ENCODE results near the gene SLC25A33.
"Not testable (repeated sequence)": the region's sequence is repeated elsewhere in the genome, so short reads cannot be mapped to it uniquely, and the experiment has no call there.

SLC25A33 gene

GRCh38 chr1:9510130-9510529, 29.1 kb upstream of the SLC25A33 start:
- H3K9ac ChIP-seq (ENCODE audit: low read depth, low read length): no peak overlapping the region
- H3K27ac ChIP-seq (ENCODE audit: low read depth, low read length): no peak overlapping the region
- no peaks in the 10 kb centered on the region for H3K9me3 ChIP-seq (ENCODE audit: insufficient read depth, low read depth, low read length)
- H3K27me3 ChIP-seq (ENCODE audit: insufficient read depth, low read length): no peaks in the 10 kb centered on the region
- no peak overlapping the region for H3K4me3 ChIP-seq (ENCODE audit: low read length)
- WGBS: 84% methylated on average over 6 of the region's 6 CpGs
- no peaks in the 10 kb centered on the region for H3K4me1 ChIP-seq (ENCODE audit: insufficient read depth, low read length)
- no peaks in the 10 kb centered on the region for H3K36me3 ChIP-seq (ENCODE audit: insufficient read depth, low read length)

- H3K27me3 ChIP-seq (ENCODE audit: insufficient read depth, low read length); H3K9ac ChIP-seq (ENCODE audit: low read depth, low read length): not testable (repeated sequence)
Observed at GRCh38 chr1:9515550-9515949, 23.7 kb upstream of the SLC25A33 start.

DNA sequence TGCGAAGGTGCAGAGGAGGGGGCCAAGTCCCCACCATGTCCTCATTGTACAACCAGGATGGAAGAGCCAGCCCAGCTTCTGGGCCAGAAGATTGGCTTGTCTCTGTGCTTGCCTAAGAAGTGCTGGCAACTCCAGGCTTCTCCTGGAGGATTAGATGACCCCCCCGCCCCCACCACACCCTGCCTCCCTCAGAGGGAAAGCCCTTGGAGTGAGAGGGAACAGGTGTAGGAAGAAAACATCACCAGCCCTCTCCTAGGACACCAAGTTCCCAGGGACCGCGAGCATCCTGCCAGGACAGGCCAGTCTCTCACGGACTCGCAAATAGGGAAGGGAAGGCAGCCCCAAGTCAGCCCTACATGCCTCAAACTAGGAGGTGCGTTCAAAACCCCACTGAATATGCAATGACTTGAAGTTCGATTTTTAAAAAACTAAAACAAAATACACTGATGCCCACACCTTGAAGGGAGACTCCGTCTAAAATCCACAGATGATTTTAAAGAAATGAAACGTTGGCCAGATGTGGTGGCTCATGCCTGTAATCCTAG, 20.7 kb upstream of the SLC25A33 start:
- 95% methylated on average over 9 of the region's 10 CpGs for WGBS
- Histone ChIP-seq H3K9ac (ENCODE audit: low read depth, low read length) (no peak overlapping the region), H3K27me3 (ENCODE audit: insufficient read depth, low read length) (no peaks in the 10 kb centered on the region), H3K4me1 (ENCODE audit: insufficient read depth, low read length) (no peaks in the 10 kb centered on the region), H3K27ac (ENCODE audit: low read depth, low read length) (no peak overlapping the region), H3K36me3 (ENCODE audit: insufficient read depth, low read length) (no peaks in the 10 kb centered on the region), H3K4me3 (ENCODE audit: low read length) (no peak overlapping the region), H3K9me3 (ENCODE audit: insufficient read depth, low read depth, low read length) (no peaks in the 10 kb centered on the region)

More at GRCh38 chr1:9515550-9515949, 23.7 kb upstream of the SLC25A33 start:
- not testable (repeated sequence) for H3K27ac ChIP-seq (ENCODE audit: low read depth, low read length); H3K4me1 ChIP-seq (ENCODE audit: insufficient read depth, low read length); H3K9me3 ChIP-seq (ENCODE audit: insufficient read depth, low read depth, low read length); H3K36me3 ChIP-seq (ENCODE audit: insufficient read depth, low read length); H3K4me3 ChIP-seq (ENCODE audit: low read length)
- 94% methylated on average over 9 of the region's 9 CpGs for WGBS

DNA sequence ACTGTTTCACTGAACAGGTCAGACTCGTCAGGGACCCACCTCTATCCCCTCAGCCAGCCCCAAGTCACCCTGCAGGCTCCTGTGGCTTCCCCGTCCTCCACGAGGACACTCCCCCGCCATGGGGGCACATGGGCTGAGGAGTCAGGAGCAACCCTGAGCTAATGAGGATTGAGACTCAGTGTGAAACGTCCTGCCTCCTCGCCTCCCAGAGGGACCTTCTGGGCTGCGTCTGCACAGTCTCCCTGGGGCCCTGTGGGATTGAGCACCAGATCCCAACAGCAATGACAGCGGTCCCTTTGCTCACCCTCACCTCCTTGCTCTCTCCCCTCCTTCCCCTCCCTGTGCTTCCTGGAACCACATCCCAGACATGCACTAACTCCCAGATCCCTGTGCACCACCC, 18.9 kb upstream of the SLC25A33 start:
- H3K36me3 ChIP-seq (ENCODE audit: insufficient read depth, low read length): no peaks in the 10 kb centered on the region
- H3K4me1 ChIP-seq (ENCODE audit: insufficient read depth, low read length): no peaks in the 10 kb centered on the region
- H3K9me3 ChIP-seq (ENCODE audit: insufficient read depth, low read depth, low read length): no peaks in the 10 kb centered on the region
- WGBS: 79% methylated on average over 8 of the region's 8 CpGs
- no peaks in the 10 kb centered on the region for H3K27me3 ChIP-seq (ENCODE audit: insufficient read depth, low read length)
- H3K9ac ChIP-seq (ENCODE audit: low read depth, low read length): no peak overlapping the region
- no peak overlapping the region for H3K27ac ChIP-seq (ENCODE audit: low read depth, low read length)
- H3K4me3 ChIP-seq (ENCODE audit: low read length): no peak overlapping the region

DNA sequence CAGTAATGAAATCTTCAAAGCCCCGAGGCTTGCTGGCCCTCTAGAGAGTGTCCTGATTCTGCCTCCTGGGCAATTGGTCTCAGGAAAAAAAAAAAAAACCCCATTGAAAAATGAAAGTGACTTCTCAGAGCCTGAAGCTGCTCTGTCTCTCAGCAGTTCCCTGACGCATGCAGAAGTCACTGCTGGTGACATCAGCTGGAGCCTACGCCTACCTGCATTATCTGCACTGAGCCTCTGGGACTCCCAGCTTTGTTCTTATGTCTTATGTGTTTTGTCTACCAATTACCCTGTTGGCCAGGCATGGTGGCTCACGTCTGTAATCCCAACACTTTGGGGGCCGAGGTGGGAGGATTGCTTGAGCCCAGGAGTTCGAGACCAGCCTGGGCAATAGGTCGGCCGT, 10.1 kb upstream of the SLC25A33 start:
- Histone ChIP-seq H3K4me3 (ENCODE audit: low read length) (no peak overlapping the region), H3K36me3 (ENCODE audit: insufficient read depth, low read length) (no peaks in the 10 kb centered on the region), H3K27ac (ENCODE audit: low read depth, low read length) (no peak overlapping the region), H3K4me1 (ENCODE audit: insufficient read depth, low read length) (no peaks in the 10 kb centered on the region), H3K9ac (ENCODE audit: low read depth, low read length) (no peak overlapping the region), H3K9me3 (ENCODE audit: insufficient read depth, low read depth, low read length) (no peaks in the 10 kb centered on the region), H3K27me3 (ENCODE audit: insufficient read depth, low read length) (no peaks in the 10 kb centered on the region)
- 82% methylated on average over 8 of the region's 8 CpGs for WGBS

DNA sequence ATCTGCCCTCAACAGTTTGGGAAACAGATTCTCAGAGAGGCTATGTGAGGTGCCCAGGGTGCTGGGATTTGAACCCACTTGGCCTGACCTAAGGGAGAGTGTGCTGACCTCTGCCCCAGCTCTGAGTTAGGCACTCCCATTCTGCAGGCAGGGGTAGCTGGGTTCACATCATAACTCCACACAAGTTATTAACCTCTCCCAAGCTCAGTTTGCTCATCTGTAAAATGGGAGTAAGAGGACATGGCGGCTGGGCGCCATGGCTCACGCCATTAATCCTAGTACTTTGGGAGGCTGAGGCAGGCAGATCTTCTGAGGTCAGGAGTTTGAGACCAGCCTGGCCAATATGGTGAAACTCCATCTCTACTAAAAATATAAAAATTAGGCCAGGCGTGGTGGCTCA, 8.9 kb upstream of the SLC25A33 start:
- H3K9me3 ChIP-seq (ENCODE audit: insufficient read depth, low read depth, low read length): no peaks in the 10 kb centered on the region
- no peaks in the 10 kb centered on the region for H3K27me3 ChIP-seq (ENCODE audit: insufficient read depth, low read length)
- H3K9ac ChIP-seq (ENCODE audit: low read depth, low read length): no peak overlapping the region
- no peak overlapping the region for H3K4me3 ChIP-seq (ENCODE audit: low read length)
- H3K4me1 ChIP-seq (ENCODE audit: insufficient read depth, low read length): no peaks in the 10 kb centered on the region
- no peaks in the 10 kb centered on the region for H3K36me3 ChIP-seq (ENCODE audit: insufficient read depth, low read length)
- 96% methylated on average over 4 of the region's 4 CpGs for WGBS
- H3K27ac ChIP-seq (ENCODE audit: low read depth, low read length): no peak overlapping the region

GRCh38 chr1:9534953-9535352, 4.3 kb upstream of the SLC25A33 start:
- Histone ChIP-seq H3K4me3 (ENCODE audit: low read length) (no peak overlapping the region), H3K9ac (ENCODE audit: low read depth, low read length) (no peak overlapping the region), H3K4me1 (ENCODE audit: insufficient read depth, low read length) (peaks cover 7% of the 10 kb centered on the region; the same call in 1 of the 2 replicates), H3K9me3 (ENCODE audit: insufficient read depth, low read depth, low read length) (no peaks in the 10 kb centered on the region), H3K36me3 (ENCODE audit: insufficient read depth, low read length) (no peaks in the 10 kb centered on the region), H3K27ac (ENCODE audit: low read depth, low read length) (no peak overlapping the region), H3K27me3 (ENCODE audit: insufficient read depth, low read length) (peaks cover under 1% of the 10 kb centered on the region)
- WGBS: 95% methylated on average over 8 of the region's 10 CpGs

DNA sequence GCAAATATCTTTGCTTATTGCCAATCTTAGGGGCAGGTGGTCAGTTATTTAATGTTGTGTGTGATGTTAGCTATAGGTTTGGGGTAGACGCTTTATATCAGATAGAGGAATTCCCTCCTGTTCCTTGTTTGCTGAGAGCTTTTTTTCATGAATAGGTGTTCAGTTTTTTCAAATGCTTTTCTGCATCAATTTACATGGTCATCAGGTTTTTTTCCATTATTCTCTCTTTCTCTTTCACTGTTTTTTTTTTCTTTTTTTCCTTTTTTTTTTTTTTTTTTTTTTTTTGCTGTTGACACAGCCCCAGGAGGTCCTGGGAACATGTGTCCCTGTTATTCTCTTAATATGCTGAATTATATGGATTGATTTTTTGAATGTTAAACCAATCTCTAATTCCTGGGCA, 3.0 kb upstream of the SLC25A33 start:
- Histone ChIP-seq H3K27me3 (ENCODE audit: insufficient read depth, low read length) (peaks cover 9% of the 10 kb centered on the region), H3K4me3 (ENCODE audit: low read length) (no peak overlapping the region), H3K27ac (ENCODE audit: low read depth, low read length) (no peak overlapping the region), H3K9me3 (ENCODE audit: insufficient read depth, low read depth, low read length) (no peaks in the 10 kb centered on the region), H3K36me3 (ENCODE audit: insufficient read depth, low read length) (no peaks in the 10 kb centered on the region), H3K4me1 (ENCODE audit: insufficient read depth, low read length) (peaks cover 14% of the 10 kb centered on the region; the same call in 1 of the 2 replicates), H3K9ac (ENCODE audit: low read depth, low read length) (no peak overlapping the region)
- WGBS: 89% methylated on average over 1 of the region's 1 CpG

DNA sequence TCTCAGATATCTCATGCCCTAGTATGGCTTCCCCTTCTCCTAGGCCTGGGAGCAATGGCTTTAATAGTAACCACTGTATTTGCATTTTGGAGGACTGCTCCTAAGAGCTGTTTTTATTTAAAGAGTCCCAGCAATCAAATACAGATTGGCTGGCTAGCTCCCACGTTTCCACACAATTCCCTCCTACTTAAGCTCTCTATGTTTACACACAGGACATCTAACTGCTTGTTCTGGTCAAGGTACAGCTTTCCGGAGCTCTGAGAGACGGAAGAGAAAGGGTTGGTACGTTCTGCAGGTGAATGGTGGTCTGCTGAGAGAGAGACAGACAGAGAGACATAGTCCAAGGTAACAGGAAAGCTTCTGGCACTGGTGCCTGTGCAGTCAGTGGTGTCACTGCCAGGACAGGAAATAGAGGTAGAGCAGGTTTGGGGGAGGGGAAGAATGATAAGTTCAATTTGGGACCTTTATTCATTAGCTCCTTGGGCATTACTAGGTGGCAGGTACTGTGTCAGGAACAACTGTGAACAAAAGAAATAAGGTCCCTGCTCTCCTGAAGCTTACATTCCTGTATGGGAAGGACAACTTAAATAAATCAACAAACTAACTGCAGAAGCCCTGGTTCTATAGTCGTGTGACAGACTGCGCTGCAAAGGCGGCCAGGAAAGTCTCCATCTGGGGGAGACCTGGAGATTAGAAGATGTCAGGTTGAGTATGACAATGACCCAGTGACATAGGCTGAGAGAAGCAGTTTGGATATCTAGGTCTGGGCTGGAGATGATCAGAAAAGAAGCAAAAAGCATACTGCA, 1.2 kb upstream of the SLC25A33 start:
- H3K27ac ChIP-seq (ENCODE audit: low read depth, low read length): no peak overlapping the region
- WGBS: 86% methylated on average over 7 of the region's 7 CpGs
- peaks cover 14% of the 10 kb centered on the region; the same call in 1 of the 2 replicates for H3K4me1 ChIP-seq (ENCODE audit: insufficient read depth, low read length)
- H3K9me3 ChIP-seq (ENCODE audit: insufficient read depth, low read depth, low read length): no peaks in the 10 kb centered on the region
- H3K9ac ChIP-seq (ENCODE audit: low read depth, low read length): no peak overlapping the region
- H3K27me3 ChIP-seq (ENCODE audit: insufficient read depth, low read length): peaks cover 9% of the 10 kb centered on the region
- no peak overlapping the region for H3K4me3 ChIP-seq (ENCODE audit: low read length)
- 0 out of 2 replicates have a peak, but pooled peaks cover 4% of the 10 kb centered on the region for H3K36me3 ChIP-seq (ENCODE audit: insufficient read depth, low read length)

DNA sequence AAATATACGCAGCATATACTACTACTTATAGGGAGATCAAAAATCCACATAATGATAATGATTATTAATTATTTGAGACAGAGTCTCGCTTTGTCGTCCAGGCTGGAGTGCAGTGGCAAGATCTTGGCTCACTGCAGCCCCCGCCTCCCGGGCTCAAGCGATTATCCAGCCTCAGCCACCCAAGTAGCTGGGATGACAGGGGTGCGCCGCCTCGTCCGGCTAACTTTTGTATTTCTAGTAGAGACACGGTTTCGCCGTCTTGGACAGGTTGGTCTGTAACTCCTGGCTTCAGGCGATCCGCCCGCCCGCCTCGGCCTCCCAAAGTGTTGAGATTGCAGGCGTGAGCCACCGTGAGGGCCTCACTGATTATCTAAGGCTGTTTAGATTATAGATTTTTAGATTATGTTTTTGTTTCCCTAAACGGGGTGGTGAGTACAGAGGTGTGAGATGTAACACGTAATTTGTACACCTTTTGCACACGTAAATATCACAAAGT, 548 bp upstream of the SLC25A33 start:
- H3K27ac ChIP-seq (ENCODE audit: low read depth, low read length): no peak overlapping the region
- H3K36me3 ChIP-seq (ENCODE audit: insufficient read depth, low read length): 0 out of 2 replicates have a peak, but pooled peaks cover 4% of the 10 kb centered on the region
- H3K27me3 ChIP-seq (ENCODE audit: insufficient read depth, low read length): peaks cover 9% of the 10 kb centered on the region
- 87% methylated on average over 22 of the region's 23 CpGs for WGBS
- peaks cover 14% of the 10 kb centered on the region; the same call in 1 of the 2 replicates for H3K4me1 ChIP-seq (ENCODE audit: insufficient read depth, low read length)
- no peak overlapping the region for H3K4me3 ChIP-seq (ENCODE audit: low read length)
- no peaks in the 10 kb centered on the region for H3K9me3 ChIP-seq (ENCODE audit: insufficient read depth, low read depth, low read length)
- H3K9ac ChIP-seq (ENCODE audit: low read depth, low read length): no peak overlapping the region

- H3K36me3 ChIP-seq (ENCODE audit: insufficient read depth, low read length): 0 out of 2 replicates have a peak, but pooled peaks cover 4% of the 10 kb centered on the region
- H3K4me1 ChIP-seq (ENCODE audit: insufficient read depth, low read length): peaks cover 14% of the 10 kb centered on the region; the same call in 1 of the 2 replicates
- H3K9me3 ChIP-seq (ENCODE audit: insufficient read depth, low read depth, low read length): no peaks in the 10 kb centered on the region
- 1% methylated on average over 58 of the region's 61 CpGs for WGBS
- peaks cover 9% of the 10 kb centered on the region for H3K27me3 ChIP-seq (ENCODE audit: insufficient read depth, low read length)
- peak overlapping the region; percentile 87 for H3K9ac ChIP-seq (ENCODE audit: low read depth, low read length)
- H3K4me3 ChIP-seq (ENCODE audit: low read length): peak overlapping the region; percentile 98
- peak overlapping the region; percentile 18; the same call in 1 of the 2 replicates for H3K27ac ChIP-seq (ENCODE audit: low read depth, low read length)
Observed at GRCh38 chr1:9539829-9540550, 725 bp downstream of the SLC25A33 start.

Measured in HUES64 (cell line).